Measurements from ENCODE around the gene APLN.
A peak's percentile ranks its signal among the peaks of the same experiment; 100 is the strongest.

APLN gene

GRCh38 chrX:129640737-129641136, 14.0 kb downstream of the APLN start:
- no peak for DNase-seq (ENCODE audit: low spot score)

GRCh38 chrX:129638917-129639316, 15.8 kb downstream of the APLN start:
- no peak for DNase-seq (ENCODE audit: low spot score)

- peak; percentile 76 for DNase-seq (ENCODE audit: low spot score)
Observed at GRCh38 chrX:129637217-129638109, 17.3 kb downstream of the APLN start.

- no peak for DNase-seq (ENCODE audit: low spot score)
Observed at GRCh38 chrX:129636175-129636681, 18.5 kb downstream of the APLN start.

- DNase-seq (ENCODE audit: low spot score), result no peak
Observed at GRCh38 chrX:129634541-129634940, 20.2 kb downstream of the APLN start.

GRCh38 chrX:129632443-129632842, 22.3 kb downstream of the APLN start:
- DNase-seq (ENCODE audit: low spot score), result peak; percentile 25

- DNase-seq (ENCODE audit: low spot score), result no peak
Observed at GRCh38 chrX:129631849-129632248, 22.9 kb downstream of the APLN start.

- DNase-seq (ENCODE audit: low spot score), result no peak
Observed at GRCh38 chrX:129629837-129630236, 24.9 kb downstream of the APLN start.

GRCh38 chrX:129626026-129626425, 28.7 kb downstream of the APLN start:
- no peak for DNase-seq (ENCODE audit: low spot score)

- no peak for DNase-seq (ENCODE audit: low spot score)
Observed at GRCh38 chrX:129622757-129623301, 31.9 kb downstream of the APLN start.

- DNase-seq (ENCODE audit: low spot score), result no peak
Observed at GRCh38 chrX:129618997-129619396, 35.8 kb downstream of the APLN start.

GRCh38 chrX:129617420-129617819, 37.3 kb downstream of the APLN start:
- no peak for DNase-seq (ENCODE audit: low spot score)

GRCh38 chrX:129614481-129615255, 40.1 kb downstream of the APLN start:
- no peak for DNase-seq (ENCODE audit: low spot score)

GRCh38 chrX:129613596-129613995, 41.2 kb downstream of the APLN start:
- DNase-seq (ENCODE audit: low spot score), result no peak

- DNase-seq (ENCODE audit: low spot score), result no peak
Observed at GRCh38 chrX:129612396-129612795, 42.4 kb downstream of the APLN start.

GRCh38 chrX:129609395-129609794, 45.4 kb downstream of the APLN start:
- DNase-seq (ENCODE audit: low spot score), result no peak

- DNase-seq (ENCODE audit: low spot score), result no peak
Observed at GRCh38 chrX:129608496-129608895, 46.3 kb downstream of the APLN start.

GRCh38 chrX:129606918-129607317, 47.8 kb downstream of the APLN start:
- peak; percentile 81 for DNase-seq (ENCODE audit: low spot score)

GRCh38 chrX:129600981-129601424, 53.8 kb downstream of the APLN start:
- DNase-seq (ENCODE audit: low spot score), result peak; percentile 46

GRCh38 chrX:129599996-129600395, 54.8 kb downstream of the APLN start:
- no peak for DNase-seq (ENCODE audit: low spot score)

- no peak for DNase-seq (ENCODE audit: low spot score)
Observed at GRCh38 chrX:129599499-129599898, 55.3 kb downstream of the APLN start.

GRCh38 chrX:129597905-129598304, 56.9 kb downstream of the APLN start:
- no peak for DNase-seq (ENCODE audit: low spot score)

GRCh38 chrX:129596077-129596476, 58.7 kb downstream of the APLN start:
- DNase-seq (ENCODE audit: low spot score), result no peak

Measured in AG08395 (cell line).